Liver (tissue), 3 donors: ENCODE measurements around the gene PREPL.

Experiments
- CTCF ChIP-seq: fragments of 150-350 bp; IDR thresholded peaks from 2 replicates; pipeline ENCODE4 v1.5.1; 2017; ENCODE audit warnings: improper control_type of control experiment, low read depth, low read length; ENCODE audit not compliant: missing input control
- EGR1 ChIP-seq, 2 donors: IDR thresholded peaks; 2 replicates each; pipeline ENCODE4 v1.6.1; 2016 to 2018; ENCODE audit warnings: antibody characterized with exemption in 2 of 2, low read depth in 2 of 2
- JUND ChIP-seq, 2 donors: IDR thresholded peaks; 2 replicates each; pipeline ENCODE4 v1.6.1; 2016; ENCODE audit warnings: antibody characterized with exemption in 2 of 2
- MAX ChIP-seq: IDR thresholded peaks from 2 replicates; pipeline ENCODE4 v1.6.1; 2016; ENCODE audit warnings: antibody characterized with exemption
- RAD21 ChIP-seq, 2 donors: IDR thresholded peaks; 2 replicates each; pipeline ENCODE4 v1.6.1; 2016; ENCODE audit warnings: antibody characterized with exemption in 2 of 2, mild to moderate bottlenecking in 2 of 2
- REST ChIP-seq: IDR thresholded peaks from 2 replicates; pipeline ENCODE4 v1.6.1; 2016; ENCODE audit warnings: antibody characterized with exemption, mild to moderate bottlenecking
- RXRA ChIP-seq, 2 donors: IDR thresholded peaks; 2 replicates each; pipeline ENCODE4 v1.6.1; 2017 to 2018; ENCODE audit warnings: antibody characterized with exemption in 2 of 2, mild to moderate bottlenecking in 1 of 2
- SP1 ChIP-seq: IDR thresholded peaks from 2 replicates; pipeline ENCODE4 v1.6.1; 2018; ENCODE audit warnings: antibody characterized with exemption, mild to moderate bottlenecking
- TAF1 ChIP-seq: conservative IDR thresholded peaks from 2 replicates; pipeline ENCODE4 v1.6.1; 2016; ENCODE audit warnings: antibody characterized with exemption, mild to moderate bottlenecking
- YY1 ChIP-seq: IDR thresholded peaks from 2 replicates; pipeline ENCODE4 v1.6.1; 2016; ENCODE audit warnings: antibody characterized with exemption, mild to moderate bottlenecking
- donor health status: healthy.
- donor health status: healthy.

DNA sequence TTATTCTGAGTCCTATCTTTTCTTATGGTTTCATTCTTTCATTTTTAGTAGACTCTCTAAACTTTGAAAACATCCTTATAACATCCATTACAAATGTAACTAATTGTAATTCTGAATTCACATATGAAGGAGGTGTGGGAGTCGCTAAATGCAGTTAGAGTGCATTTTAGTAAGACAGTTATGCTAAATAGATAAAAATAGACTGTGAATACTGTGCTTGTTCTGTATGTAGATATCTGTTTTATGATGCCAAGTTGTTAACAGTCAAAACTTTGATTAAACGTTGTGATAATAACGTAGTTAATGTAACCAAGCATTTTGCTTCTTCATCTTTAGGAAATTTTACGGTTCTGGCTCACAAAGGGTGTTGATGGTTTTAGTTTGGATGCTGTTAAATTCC, 61.7 kb downstream of the PREPL start:
- TF ChIP-seq TAF1 (no peak), CTCF (no peak), RAD21 (IDR thresholded peaks at IDR 0.05) (no peak), SP1 (no peak), REST (no peak), EGR1 (IDR thresholded peaks at IDR 0.05; ENCODE audit: low read depth in 2 of 2) (no peak), YY1 (no peak), MAX (no peak), JUND (IDR thresholded peaks at IDR 0.05) (no peak), RXRA (IDR thresholded peaks at IDR 0.05) (no peak)
